Astrocyte of the cerebellum (primary cell): ENCODE measurements around the gene KLK11.

Experiments used
- DNase-seq: peaks from one replicate; pipeline ENCODE4 v3.0.0-alpha.2; 2011; ENCODE audit warnings: low read depth
- H3K4me3 ChIP-seq: 2 replicates; pipeline ENCODE4 v1.5.1; 2011; ENCODE audit warnings: mild to moderate bottlenecking, low read depth, low read length, moderate library complexity
- CTCF ChIP-seq: IDR thresholded peaks from 2 replicates; pipeline ENCODE4 v1.5.1; 2012; ENCODE audit warnings: low read length, low read depth, moderate library complexity, mild to moderate bottlenecking; ENCODE audit errors: missing control alignments
- in situ Hi-C: cut with HindIII; loops from 2 replicates; pipeline ENCODE4 v1.10.0; 2017; ENCODE audit warnings: low sequenced_read_pairs

KLK11 gene

DNA sequence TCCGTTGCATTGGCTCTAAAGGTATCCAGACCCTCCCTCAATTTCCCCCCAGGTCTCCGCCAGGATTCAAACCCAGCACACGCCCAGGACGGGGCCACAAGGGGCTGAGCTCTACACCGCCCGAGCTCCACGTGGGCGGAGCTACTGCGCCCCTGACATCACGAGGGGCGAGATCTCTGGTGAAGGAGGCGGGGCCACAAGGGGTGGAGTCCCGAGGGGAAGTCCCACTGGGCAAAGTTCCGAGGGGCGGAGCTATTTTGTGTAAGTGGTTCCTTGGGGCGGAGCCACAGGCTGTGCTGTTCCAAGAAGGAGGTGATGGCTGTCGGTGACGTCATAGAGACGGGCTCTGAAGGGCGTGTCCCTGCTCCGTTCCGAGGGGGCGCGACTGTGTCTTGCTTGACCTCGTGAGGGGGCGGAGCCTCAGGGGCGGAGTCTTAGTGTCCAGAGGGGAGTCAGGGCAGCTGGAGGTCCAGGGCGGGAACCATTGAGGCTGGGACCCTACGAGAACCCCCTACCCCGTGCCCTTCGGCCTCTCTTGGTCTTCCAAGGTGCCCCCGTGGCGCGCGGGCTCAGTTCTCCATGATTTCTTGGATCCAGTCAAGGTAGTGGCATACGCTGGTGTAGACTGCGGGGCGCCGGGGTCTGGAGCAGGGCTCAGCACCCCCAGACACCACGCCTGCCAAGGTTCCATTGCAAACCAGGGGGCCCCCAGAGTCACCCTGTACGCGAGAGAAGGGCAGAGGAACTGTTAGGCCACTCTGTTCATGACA lies 23.7 kb downstream of the KLK11 start:
- TF ChIP-seq CTCF: no peak
- in situ Hi-C loops: no loop called here

GRCh38 chr19:51002089-51002532 lies 24.3 kb downstream of the KLK11 start:
- TF ChIP-seq CTCF: no peak

More for the DNA sequence above, 23.7 kb downstream of the KLK11 start:
- no peak overlapping the region for H3K4me3 ChIP-seq
- DNase-seq: no peak

DNA sequence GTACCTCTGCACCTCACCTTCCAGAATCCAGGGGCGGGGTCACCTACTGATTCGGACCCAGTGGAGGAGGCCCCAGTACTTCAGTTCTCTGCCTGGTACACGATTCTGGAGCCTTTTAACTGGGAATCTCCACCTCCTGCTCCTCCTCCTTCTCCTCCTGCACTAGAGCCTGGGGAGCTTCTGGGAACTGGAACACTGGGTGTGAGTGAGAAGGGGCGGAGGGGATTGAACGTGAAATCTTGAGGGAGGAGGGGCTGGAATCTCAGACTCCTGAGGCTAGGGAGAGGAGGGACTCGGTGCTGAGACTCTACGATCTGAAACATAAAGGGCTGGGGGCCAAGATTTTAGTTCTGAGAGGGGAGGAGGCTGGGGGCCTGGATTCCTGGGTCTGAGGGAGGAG lies 24.9 kb downstream of the KLK11 start, which contains the start of gene KLK8:
Gene KLK8, minus strand, starts transcription at position 90 of the 400 bp plus-strand sequence. CDS start 437 bp downstream, outside the sequence.
- no peak within 1 kb of the TSS for H3K4me3 ChIP-seq
- no peak for DNase-seq
- no peak for TF ChIP-seq CTCF
- in situ Hi-C loops: no loop called here

More at GRCh38 chr19:51002089-51002532, 24.3 kb downstream of the KLK11 start:
- DNase-seq: no peak
- in situ Hi-C loops: no loop called here
- H3K4me3 ChIP-seq: no peak overlapping the region

- no peak overlapping the region for H3K4me3 ChIP-seq
- TF ChIP-seq CTCF: no peak
- DNase-seq: no peak
- in situ Hi-C loops: no loop called here
Observed at GRCh38 chr19:51000981-51001380, 25.4 kb downstream of the KLK11 start.

GRCh38 chr19:51000426-51000825 lies 26.0 kb downstream of the KLK11 start:
- no peak overlapping the region for H3K4me3 ChIP-seq
- no peak for DNase-seq
- TF ChIP-seq CTCF: no peak
- in situ Hi-C loops: no loop called here

DNA sequence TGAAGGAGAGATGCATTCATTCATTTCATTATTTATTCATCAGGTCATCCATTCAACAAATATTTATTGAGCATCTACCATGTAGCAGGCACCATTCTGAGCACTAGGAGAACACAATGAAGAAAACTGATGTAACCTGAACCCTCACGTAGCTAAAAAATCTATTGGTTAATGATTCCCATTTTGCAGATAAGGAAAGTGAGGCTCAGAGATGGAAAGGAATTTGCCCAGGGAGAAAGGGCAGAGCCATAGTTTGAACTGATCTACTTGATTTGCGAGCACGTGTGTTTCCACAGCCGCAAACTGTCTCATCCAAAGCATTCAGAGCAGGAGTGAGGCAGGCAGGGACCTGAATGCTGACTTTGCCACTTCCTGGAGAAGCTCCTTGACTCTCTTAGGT lies 27.7 kb downstream of the KLK11 start:
- H3K4me3 ChIP-seq: no peak overlapping the region
- no peak for TF ChIP-seq CTCF
- in situ Hi-C loops: no loop called here
- no peak for DNase-seq
